HepG2 (cell line): Measurements from ENCODE around the gene SERPINB1. TPM values are rescaled to one million over a fixed set of nuclear protein-coding genes. Genes with fewer than 3 reads are reported as not detected.

Experiments
- ATRX ChIP-seq: sonication (generic); formaldehyde crosslinking; IDR thresholded peaks from 2 replicates; pipeline ENCODE4 v1.4.0; 2020; ENCODE audit warnings: missing genetic modification reagents, borderline replicate concordance
- GRHL1 ChIP-seq: sonication (generic); formaldehyde crosslinking; conservative IDR thresholded peaks from 2 replicates; pipeline ENCODE4 v1.8.0; 2022; ENCODE audit warnings: missing genetic modification reagents
- HNRNPK ChIP-seq: fragments of 200-400 bp; formaldehyde crosslinking; IDR thresholded peaks from 2 replicates; pipeline ENCODE4 v1.6.1; 2018; ENCODE audit warnings: low read length, low read depth, moderate library complexity, mild to moderate bottlenecking; ENCODE audit not compliant: poor library complexity, severe bottlenecking
- KDM5B ChIP-seq: sonication (generic); formaldehyde crosslinking; IDR thresholded peaks from 2 replicates; pipeline ENCODE4 v1.4.0; 2020; ENCODE audit warnings: missing genetic modification reagents, mild to moderate bottlenecking, borderline replicate concordance
- KLF15 ChIP-seq: sonication (generic); formaldehyde crosslinking; IDR thresholded peaks from 2 replicates; pipeline ENCODE4 v1.8.1; 2023; ENCODE audit warnings: borderline replicate concordance, mild to moderate bottlenecking, inconsistent platforms, missing genetic modification reagents, mixed read lengths
- MTF1 ChIP-seq: sonication (generic); formaldehyde crosslinking; IDR thresholded peaks from 2 replicates; pipeline ENCODE4 v1.5.0; 2020; ENCODE audit warnings: missing genetic modification reagents
- PAWR ChIP-seq: sonication (generic); formaldehyde crosslinking; IDR thresholded peaks from 2 replicates; pipeline ENCODE4 v1.4.0; 2020; ENCODE audit warnings: missing genetic modification reagents, mild to moderate bottlenecking, borderline replicate concordance
- SMAD9 ChIP-seq: sonication (generic); formaldehyde crosslinking; IDR thresholded peaks from 2 replicates; pipeline ENCODE4 v1.5.1; 2020; ENCODE audit warnings: mild to moderate bottlenecking, missing genetic modification reagents
- SMC3 ChIP-seq: IDR thresholded peaks from 2 replicates; pipeline ENCODE4 v1.6.1; 2011; ENCODE audit warnings: low read length, improper control_type of control experiment
- SP1 ChIP-seq, 2 experiments: fragments of 450-650 bp in 1 of 2; sonication (generic) in 1 of 2; formaldehyde crosslinking in 1 of 2; IDR thresholded peaks; 2 replicates each; pipeline versions ENCODE4 v1.4.0 to v1.6.1; 2016 to 2020; ENCODE audit warnings: missing genetic modification reagents in 1 of 2
- ZNF333 ChIP-seq: sonication (generic); formaldehyde crosslinking; IDR thresholded peaks from 2 replicates; pipeline ENCODE4 v1.4.0; 2020; ENCODE audit warnings: mild to moderate bottlenecking, missing genetic modification reagents, borderline replicate concordance
- ZNF44 ChIP-seq: sonication (generic); formaldehyde crosslinking; IDR thresholded peaks from 2 replicates; pipeline ENCODE4 v1.5.1; 2020; ENCODE audit warnings: mild to moderate bottlenecking, missing genetic modification reagents
- ZNF513 ChIP-seq: sonication (generic); formaldehyde crosslinking; conservative IDR thresholded peaks from 2 replicates; pipeline ENCODE4 v1.5.0; 2020; ENCODE audit warnings: missing genetic modification reagents
- ZNF761 ChIP-seq: sonication (generic); formaldehyde crosslinking; conservative IDR thresholded peaks from 2 replicates; pipeline ENCODE4 v1.4.0; 2020; ENCODE audit warnings: mild to moderate bottlenecking, missing genetic modification reagents
- ZNF788 ChIP-seq: sonication (generic); formaldehyde crosslinking; IDR thresholded peaks from 2 replicates; pipeline ENCODE4 v1.5.0; 2020; ENCODE audit warnings: mild to moderate bottlenecking, missing genetic modification reagents, borderline replicate concordance
- ZNF850 ChIP-seq: sonication (generic); formaldehyde crosslinking; conservative IDR thresholded peaks from 2 replicates; pipeline ENCODE4 v1.9.0; 2021; ENCODE audit warnings: mild to moderate bottlenecking, missing genetic modification reagents
- ZXDC ChIP-seq: sonication (generic); formaldehyde crosslinking; IDR thresholded peaks from 2 replicates; pipeline ENCODE4 v1.5.0; 2020; ENCODE audit warnings: mild to moderate bottlenecking, missing genetic modification reagents
- polyA plus RNA-seq, 8 experiments: library from polyadenylated mRNA; depleted of rRNA in 3 of 8; stranded (reverse) in 7 of 8; unstranded in 1 of 8; fragments of >200 nt; fragmentation: Illumina TruSeq in 4 of 8; extraction: Trizol in 4 of 8; gene quantifications; 2 replicates each; pipeline versions ENCODE4 v1.2.1 to v1.2.3, GENCODE V29; 2011 to 2016; ENCODE audit warnings: low read depth in 4 of 8, missing spikeins in 1 of 8, mixed read lengths in 1 of 8; ENCODE audit not compliant: insufficient read depth in 1 of 8
- total RNA-seq, 5 experiments: library from RNA; depleted of rRNA; stranded (reverse); fragments of >200 nt; fragmentation: Illumina TruSeq; extraction: Trizol; gene quantifications; 2 replicates each; pipeline ENCODE4 v1.2.3, GENCODE V29; 2016; ENCODE audit warnings: low read depth in 1 of 5

Gene SERPINB1
- total and polyA plus RNA-seq, 2 of the 13 experiments (the other 11 are each of a cell fraction or from before 2014, with no cell fraction given) = 41.4 to 60.5 TPM

GRCh38 chr6:2877057-2877882 is 35.6 kb upstream of the SERPINB1 start (continued):
- TF ChIP-seq ZXDC (CRISPR knock-in tag) = no peak
- TF ChIP-seq ATRX (CRISPR knock-in tag) = no peak
- TF ChIP-seq SP1 (IDR thresholded peaks at IDR 0.05) = no peak
- TF ChIP-seq SP1 (CRISPR knock-in tag; IDR thresholded peaks at IDR 0.05) = no peak
- no peak for TF ChIP-seq KLF15 (CRISPR knock-in tag)
- TF ChIP-seq SMAD9 (CRISPR knock-in tag) = no peak
- TF ChIP-seq PAWR (CRISPR knock-in tag) = no peak
- no peak for TF ChIP-seq ZNF44
- no peak for TF ChIP-seq HNRNPK
- TF ChIP-seq KDM5B (CRISPR knock-in tag) = peak; percentile 31; the same call in 1 of the 2 replicates
- TF ChIP-seq ZNF850 (CRISPR knock-in tag) = no peak
- no peak for TF ChIP-seq ZNF788 (CRISPR knock-in tag)
- TF ChIP-seq MTF1 (CRISPR knock-in tag) = no peak
- TF ChIP-seq ZNF513 = no peak
- no peak for TF ChIP-seq ZNF761 (CRISPR knock-in tag)
- no peak for TF ChIP-seq SMC3
- TF ChIP-seq ZNF333 = no peak
- TF ChIP-seq GRHL1 = no peak
